ENCODE measurements around the gene SBK1.
"Not testable (repeated sequence)": the region's sequence is repeated elsewhere in the genome, so short reads cannot be mapped to it uniquely, and the experiment has no call there.

The SBK1 gene

DNA sequence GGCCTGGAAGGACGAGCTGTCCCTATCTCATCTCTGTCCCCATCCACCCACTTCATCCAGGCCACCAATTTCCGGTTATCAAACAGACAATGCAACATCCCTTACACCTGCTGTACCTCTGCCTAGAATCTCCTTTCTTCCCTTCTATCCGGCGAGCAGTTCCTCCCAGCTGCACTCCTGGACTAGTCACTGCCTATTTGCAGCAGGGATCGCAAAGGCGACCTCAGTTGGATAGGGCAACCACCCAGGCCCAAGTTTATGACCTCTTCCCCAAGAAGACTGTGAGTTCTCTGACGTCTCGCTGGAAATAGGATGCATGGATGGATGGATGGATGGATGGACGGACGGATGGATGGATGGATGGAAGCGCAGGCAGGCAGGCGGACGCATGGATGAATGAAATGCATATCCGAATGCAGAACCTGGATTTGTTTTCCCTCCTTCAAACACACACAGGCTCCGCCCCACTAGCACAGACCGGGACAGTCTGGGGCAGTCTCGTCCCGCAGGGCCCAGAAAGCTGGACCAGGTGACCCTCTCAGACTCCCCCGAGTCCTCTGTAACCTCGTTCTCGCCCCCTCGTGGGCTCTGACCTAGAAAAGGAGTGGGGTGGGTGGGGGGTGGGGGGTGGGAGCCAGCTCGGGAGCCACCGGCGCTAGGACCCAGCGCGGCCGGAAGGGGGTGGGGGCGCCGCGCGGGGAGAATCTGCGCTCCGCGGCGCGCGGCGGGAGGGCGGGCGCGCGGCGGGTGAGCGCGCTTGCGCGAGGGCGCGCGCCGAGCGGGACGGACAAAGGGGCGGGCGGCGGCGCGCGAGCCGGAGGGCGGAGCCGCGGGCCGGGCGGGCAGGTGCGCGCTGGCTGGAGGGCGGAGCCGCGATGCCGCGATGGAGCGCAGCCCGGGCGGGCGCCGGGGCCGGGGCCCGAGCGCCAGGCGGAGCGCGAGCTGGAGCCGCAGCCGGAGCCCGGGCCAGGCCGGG lies at the start of gene SBK1:
SBK1 (plus strand) TSS at position 875 of the 976 bp plus-strand sequence. CDS start 24,867 bp downstream, outside the sequence.
- no peak for DNase-seq (ENCODE audit: low read depth, low spot score)

DNA sequence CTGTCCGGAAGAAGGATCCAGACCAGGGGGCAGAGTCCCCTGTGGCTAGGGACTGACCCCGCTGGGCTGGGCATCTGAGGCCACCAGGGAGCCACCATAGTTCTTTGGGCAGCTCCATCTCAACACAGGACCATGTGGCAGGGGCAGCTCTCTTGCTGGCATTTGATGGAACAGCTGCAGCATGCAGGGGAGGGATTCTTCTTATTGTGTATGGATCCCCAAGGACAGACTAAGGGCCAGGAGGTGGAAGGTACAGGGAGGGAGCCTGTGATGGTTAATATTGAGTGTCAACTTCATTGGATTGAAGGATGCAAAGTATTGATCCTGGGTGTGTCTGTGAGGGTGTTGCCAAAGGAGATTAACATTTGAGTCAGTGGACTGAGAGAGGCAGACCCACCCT lies 42.8 kb upstream of the SBK1 start:
- not testable (repeated sequence) for DNase-seq (ENCODE audit: low read depth, low spot score)

DNA sequence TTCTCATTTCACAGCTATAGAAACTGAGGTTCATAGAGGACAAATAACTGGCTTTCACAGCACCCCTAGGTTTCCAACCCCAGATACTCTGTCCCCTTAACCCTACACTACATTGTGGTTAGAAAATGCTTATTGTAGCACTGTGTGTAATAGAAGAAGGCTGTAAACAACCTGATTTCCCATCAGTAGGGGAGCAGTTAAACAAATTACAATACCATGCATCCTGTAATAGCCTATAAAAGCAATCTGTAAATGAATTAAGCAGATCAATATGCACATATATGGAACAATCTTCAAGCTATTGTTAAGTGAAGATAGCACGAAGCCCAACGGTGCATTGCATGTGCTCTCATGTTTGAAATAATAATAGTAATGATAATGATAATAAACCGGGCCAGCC lies 41.3 kb upstream of the SBK1 start:
- no peak for DNase-seq (ENCODE audit: low read depth, low spot score)

DNA sequence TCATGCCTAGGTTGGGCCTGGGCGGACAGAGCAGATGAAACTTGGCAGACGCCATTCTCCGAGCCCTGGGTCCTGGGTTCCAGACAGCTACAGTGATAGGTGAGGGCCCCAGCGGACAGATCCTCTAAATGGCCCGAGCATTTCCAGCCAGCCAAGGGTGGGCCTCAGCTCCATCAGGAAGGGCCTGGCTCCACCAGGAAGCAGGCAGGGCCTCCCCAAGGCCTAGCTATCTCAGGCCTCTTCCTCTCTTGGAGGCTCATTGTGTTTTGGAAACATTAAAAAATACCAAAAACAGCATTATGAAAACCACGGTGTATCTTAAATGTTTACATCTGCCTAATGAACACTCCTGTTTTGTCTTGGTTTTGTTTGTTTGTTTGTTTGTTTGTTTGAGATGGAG lies 38.2 kb upstream of the SBK1 start:
- DNase-seq (ENCODE audit: low read depth, low spot score), result no peak

DNA sequence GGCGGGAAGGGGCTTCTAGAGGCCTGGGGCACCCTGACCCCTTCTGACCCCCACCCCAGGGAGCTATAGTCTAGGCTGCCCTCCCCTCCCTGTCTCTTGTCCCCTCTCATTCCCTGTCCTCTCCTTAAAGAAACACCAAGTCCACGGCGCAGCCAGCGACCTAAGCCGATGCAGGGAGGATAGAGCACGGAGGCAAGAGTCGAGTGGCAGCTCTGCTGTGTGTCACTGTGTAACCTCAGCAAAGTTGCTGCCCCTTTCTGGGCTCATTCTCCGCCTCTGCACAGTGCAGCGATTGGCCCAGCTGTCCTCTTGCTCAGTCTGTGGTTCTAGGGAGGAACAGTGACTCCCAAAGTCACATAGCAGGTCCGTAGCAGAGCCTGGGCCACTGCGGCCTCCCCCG lies 36.5 kb upstream of the SBK1 start:
- no peak for DNase-seq (ENCODE audit: low read depth, low spot score)

DNA sequence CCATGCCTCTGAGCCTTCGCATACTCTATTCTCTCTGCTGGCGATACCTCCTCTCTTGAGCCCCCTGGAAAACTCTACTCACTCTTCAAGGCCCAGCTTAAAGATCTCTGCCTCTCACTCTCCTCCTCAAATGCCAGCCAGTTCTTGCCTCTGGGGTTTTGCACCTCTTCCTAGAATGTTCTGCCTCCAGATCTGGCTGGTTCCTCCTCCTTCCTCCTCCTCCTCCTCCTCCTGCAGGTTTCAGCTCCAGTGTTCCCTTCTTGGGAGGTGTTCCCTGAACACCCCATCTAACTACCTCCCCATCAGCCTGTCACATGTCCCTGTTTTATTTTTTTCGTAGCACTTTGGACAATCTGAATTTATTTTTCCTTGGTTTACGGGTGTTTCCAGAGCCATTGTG lies 35.1 kb upstream of the SBK1 start:
- no peak for DNase-seq (ENCODE audit: low read depth, low spot score)

DNA sequence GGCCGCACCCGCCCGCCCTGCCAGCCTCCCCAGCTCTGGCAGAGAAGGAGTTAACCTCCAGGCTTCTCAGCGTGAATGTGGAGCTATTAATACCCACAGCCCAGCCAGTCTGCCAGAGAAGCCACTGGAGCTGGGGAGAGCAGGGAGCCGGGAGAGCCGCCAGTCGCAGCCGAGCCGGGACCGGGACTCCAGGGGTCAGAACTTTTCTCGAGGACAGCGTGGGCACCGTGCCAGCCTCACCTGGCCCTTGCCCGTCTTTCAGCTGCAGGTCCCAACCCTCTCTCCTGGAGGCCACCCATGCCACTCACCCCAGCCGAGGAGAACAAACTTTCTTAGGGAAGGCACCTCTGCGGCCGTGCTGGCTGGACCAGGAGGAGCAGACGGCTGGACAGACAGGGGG lies 33.8 kb upstream of the SBK1 start:
- DNase-seq (ENCODE audit: low read depth, low spot score), result no peak

DNA sequence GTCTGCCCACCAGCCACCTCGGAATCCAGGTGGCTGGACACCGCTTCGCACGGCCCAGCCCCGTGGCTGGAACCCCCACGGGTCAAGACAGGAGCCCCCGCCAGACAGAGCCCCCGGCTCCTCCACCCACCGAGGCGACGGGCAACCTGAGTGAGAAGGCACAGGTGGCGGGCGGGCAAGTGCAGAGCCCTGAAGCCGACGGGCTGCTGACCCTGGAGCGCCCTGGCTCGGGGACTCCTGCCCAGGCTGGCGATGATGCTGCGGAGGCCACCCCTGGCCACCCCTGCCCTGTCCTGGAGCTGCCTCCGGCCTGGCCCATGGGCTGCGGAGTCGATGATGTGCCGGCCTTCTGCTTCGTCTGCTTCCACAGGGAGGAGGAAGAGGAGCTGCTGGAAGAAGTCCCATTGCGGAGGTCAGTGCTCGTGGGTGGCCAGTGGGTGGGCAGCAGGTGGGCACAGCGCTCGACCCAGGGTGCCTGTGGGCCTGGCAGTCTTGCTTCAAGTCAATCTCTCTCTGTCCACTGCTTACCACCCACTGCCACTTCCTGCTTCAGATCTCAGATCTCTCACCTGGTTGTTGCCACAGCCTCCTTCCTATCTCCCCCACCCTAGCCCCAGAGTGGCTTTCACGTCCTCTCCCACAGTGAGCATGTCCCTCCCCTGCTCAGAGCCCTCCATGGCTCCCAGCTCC lies 33.1 kb upstream of the SBK1 start:
- DNase-seq (ENCODE audit: low read depth, low spot score), result no peak

DNA sequence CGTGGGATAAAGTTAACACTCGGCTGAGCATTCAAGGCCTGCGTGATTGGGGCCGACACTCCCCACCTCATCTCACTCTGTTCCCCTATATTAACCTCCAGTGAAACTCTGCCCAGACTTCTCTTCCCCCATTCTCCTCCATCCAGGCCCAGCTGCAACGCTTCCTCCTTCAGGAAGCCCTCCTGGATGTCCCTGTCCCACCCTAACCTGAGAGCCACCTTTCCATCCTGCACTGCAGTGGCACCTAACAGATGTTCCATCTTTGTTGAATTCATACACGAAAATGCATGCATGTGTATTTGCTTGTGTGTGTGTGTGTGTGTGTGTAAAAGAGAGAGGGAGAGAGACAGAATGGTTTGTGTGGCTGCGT lies 32.6 kb upstream of the SBK1 start:
- no peak for DNase-seq (ENCODE audit: low read depth, low spot score)

DNA sequence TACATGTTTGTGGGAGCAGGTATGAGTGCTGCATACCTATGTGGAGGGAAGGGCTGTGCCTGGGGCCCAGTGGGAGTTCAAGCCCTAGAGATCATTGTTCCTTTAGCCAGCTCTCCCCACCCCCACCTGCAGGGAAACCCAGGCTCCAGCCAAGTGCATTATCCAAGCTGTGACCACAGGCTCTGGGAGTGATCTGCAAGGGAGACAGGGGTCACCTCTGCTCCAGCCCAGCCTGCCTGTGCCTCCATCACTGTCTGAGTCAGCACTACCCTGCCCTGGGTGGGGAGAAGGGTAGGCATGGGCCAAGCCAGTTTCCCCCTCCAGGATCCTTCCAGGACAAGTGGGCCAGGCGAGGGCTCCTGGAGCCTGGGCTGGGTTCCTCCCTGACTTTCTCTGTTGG lies 32.1 kb upstream of the SBK1 start:
- DNase-seq (ENCODE audit: low read depth, low spot score), result no peak

DNA sequence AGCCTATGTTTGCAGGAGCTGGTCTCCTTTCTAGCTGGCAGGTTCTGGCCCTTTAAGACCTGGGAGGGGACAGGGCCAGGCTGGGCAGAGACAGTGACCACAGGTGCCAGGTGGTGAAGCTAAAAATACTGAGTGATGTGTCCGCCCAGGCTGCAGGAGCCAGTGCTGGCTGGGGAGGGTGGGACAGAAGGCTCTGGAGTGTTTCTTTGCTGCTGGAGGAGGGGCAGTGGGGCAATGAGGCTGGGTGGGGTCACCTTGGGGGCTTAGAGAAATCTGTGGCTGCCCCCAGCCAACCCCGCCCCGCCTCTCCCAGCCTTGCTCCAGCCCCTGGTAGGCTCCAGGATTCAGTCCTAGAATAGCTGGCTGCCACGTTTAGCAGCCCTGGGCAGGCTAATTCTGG lies 30.4 kb upstream of the SBK1 start:
- DNase-seq (ENCODE audit: low read depth, low spot score), result no peak

DNA sequence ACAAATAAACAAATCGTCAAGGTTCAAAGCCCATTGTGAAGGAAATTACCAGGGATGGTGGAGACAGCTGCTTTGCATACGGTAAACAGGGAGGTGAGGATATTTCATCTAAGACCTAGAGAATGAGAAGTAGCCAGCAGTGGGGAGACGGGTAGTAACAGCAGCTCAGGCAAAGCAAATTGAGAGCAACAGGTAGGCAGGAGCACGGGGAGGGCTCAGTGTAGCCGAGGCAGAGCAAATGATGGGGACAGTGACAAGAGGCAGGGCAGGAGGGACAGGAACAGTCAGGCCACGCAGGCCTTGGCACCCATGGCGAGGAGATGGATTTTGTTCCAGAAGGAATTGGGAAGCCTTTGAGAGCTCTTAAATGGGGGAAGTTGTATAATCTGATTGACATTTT lies 29.0 kb upstream of the SBK1 start:
- no peak for DNase-seq (ENCODE audit: low read depth, low spot score)

DNA sequence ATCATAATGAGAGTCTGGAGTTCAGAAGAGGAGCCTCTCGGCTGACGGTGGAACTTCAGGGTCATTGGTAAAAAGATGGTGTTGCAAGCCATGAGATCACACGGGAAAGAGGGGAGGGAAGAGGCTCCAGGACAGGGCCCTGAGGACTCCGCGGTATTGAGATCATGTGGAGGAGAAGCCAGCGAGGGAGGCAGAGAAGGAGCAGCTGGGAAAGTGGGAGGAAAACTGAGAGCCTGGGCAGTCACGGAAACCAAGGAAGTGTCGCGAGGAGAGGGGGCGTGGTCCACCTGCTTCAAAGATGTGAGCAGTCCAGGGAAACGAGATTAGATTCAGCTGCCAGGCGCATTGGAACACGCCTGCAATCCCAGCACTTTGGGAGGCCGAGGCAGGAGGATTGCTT lies 27.7 kb upstream of the SBK1 start:
- DNase-seq (ENCODE audit: low read depth, low spot score), result no peak

DNA sequence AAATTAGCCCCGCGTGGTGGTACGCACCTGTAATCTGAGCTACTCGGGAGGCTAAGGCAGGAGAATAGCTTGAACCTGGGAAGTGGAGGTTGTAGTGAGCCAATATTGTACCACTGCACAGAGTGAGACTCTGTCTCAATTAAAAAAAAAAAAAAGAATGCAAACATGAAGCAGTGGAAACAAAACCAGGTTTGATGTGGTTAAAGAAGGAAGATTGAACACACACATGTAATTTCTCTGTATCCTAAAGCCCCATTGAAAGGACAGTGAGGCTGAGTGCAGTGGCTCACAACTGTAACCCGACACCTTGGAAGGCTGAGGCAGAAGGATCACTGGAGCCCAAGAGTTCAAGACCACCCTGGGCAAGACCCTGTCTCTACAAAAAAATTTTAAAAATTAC lies 26.5 kb upstream of the SBK1 start:
- no peak for DNase-seq (ENCODE audit: low read depth, low spot score)

DNA sequence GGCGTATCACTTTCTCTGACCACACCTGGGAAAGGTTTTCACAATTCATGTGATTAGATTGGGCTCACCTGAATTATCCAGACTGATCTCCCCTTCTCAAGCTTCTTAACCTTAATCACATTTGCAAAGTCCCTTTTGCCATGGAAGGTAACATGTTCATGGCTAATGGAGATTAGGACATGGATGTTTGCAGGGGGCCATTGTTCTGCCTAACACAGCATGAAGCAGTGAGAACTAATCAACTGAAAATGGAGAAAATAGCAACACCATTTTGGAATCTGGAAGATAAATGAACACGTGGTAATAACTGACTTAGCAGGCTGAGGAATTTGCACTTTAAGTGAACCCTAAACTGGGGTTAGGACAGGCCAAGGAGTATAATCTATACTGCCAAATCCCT lies 25.0 kb upstream of the SBK1 start:
- no peak for DNase-seq (ENCODE audit: low read depth, low spot score)

DNA sequence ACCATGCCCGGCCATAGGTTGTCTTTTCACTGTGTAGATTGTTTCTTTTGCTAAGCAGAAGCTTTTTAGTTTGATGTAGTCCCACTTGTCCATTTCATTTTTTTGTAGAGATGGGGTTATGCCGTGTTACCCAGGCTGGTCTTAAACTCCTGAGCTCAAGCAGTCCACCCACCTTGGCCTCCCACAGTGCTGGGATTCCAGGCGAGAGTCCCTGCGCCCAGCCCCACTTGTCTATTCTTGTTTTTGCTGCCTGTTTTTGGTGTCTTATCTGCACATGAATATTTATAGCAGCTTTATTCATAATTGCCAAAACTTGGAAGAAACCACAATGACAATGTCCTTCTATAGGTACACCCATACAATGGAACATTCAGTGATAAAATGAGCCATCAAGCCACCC lies 18.8 kb upstream of the SBK1 start:
- DNase-seq (ENCODE audit: low read depth, low spot score), result no peak

DNA sequence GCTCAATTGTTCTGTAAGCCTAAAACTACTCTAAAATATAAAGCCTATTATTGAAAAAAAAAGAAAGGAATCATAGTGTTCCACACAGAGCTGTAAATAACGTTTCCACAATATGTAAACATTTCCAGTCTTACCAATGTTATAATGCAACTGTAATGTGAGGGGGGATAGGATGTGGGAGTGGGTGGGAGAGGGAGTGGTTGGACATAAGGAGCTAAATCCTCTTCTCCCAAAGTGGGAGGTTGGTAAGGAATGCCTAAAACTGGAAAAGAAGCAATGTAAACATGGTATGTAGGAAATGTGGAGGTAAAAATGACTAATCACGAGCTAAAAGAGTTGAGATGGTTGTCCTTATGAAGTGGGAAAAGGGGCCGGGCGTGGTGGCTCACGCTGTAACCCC lies 17.6 kb upstream of the SBK1 start:
- DNase-seq (ENCODE audit: low read depth, low spot score), result no peak

DNA sequence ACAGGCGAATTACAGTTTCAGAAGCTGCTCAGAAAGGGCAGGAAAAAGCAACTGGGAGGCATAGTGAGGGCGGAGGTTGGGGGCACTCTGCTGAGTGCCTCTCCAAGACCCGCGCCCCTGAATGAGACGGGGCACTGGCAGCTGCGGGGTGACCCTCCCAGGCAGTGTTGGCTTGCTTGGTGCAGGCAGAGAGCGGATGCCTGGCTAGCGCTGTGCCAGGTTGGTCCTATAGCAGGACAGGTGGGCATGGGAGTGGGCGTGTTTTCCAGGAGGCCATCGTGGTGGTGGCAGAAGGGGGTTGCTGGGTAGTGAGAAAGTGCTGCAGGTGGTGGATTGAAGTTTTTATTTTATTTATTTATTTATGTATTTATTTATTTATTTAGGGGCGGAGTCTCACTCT lies 16.0 kb upstream of the SBK1 start:
- no peak for DNase-seq (ENCODE audit: low read depth, low spot score)

DNA sequence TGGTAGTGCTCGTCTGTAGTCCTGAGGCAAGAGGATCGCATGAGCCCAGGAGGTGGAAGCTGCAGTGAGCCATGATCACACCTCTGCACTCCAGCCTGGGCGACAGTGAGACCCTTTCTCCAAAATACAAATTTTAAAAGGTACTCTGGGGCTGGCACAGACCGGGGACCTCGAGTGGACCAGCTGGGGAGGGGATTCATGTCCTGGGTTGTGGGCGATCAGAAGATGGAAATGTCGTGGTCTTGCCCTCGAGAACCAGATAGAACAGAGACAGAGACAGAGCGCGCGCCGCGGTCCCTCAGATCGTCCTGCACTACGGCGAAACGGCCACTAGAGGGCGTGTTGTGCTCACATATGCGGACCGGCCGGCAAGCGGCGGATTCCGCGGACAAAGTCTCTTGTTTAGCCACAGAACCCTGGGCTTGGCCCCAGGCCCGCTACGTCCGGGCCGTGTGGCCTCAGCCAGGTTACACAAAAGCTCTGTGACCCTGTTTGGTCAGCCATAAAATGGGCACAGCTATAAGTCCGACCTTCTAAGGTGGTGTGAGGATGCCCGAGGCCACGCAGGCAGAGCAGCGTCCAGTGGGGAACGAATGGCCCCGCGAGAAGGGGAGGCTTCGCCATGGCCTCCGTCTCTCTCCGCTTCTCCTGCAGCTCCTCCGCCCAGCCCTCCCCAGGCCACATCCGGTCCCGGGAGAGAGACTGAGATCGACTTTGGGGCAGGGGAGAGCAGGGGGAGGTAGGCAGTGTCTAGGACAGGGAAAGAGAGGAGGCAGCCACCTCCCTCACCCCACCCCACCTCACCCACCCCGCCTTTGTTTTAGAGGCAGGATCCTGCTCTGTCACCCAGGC lies 14.6 kb upstream of the SBK1 start:
- DNase-seq (ENCODE audit: low read depth, low spot score), result no peak

DNA sequence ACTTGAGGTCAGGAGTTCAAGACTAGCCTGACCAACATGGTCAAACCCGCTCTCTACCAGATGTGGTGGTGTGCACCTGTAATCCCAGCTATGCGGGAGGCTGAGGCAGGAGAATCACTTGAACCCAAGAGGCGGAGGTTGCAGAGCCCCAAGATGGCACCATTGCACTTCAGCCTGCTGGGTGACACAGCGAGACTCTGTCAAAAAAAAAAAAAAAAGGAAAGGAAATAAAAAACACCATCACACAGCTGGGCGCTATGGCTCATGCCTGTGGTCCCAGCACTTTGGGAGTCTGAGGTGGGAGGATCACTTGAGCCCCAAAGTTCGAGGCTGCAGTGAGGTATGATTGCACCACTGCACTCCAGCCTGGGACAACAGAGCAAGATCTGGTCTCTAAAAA lies 13.3 kb upstream of the SBK1 start:
- DNase-seq (ENCODE audit: low read depth, low spot score), result no peak

DNA sequence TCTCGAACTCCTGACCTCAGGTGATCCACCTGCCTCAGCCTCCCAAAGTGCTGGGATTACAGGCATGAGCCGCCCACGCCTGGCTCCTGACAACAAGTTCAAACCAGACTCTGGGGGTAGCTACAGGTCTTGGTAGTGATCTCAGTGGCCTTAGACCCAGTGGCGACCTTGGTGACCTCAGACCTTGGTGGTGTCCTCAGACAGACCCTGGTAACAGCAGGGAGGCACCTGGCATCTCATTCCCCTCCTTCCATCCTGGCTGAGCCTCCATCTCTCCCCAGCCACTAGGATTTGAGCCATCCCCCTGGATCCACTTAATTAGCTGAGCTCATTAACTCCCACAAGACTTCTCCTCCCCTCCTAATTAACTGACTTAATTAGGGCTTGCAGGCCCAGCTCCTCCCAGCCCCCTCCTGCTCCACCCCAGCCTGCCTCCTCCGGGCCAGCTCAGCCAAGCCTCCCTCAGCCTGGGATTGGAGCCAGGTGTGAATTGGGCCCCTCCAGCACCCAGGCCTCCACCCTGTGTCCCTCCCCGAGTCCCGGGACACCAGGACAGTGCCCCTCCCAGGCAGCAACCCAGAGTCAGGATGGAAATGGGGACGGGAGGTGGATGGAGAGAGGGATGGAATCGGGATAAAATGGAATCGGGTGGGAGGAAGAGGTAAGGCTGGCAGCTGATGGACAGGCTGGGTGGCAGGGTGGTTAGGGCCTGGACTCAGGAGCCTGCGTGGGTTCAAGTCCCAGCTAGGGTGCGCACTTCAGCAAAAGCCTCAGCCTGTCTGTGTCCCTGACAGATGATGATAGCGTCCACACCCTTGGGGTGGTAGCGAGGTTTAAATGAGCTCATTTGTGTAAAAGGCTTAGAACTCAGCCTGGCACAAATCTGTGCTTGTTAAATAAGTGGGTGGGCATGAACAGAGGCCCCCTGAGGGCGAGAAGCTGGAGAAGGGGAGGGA lies 11.2 kb upstream of the SBK1 start:
- DNase-seq (ENCODE audit: low read depth, low spot score), result no peak
